ENCODE results near the gene CCL25. TPM values are rescaled to one million over a fixed set of nuclear protein-coding genes. Genes with fewer than 3 reads are reported as not detected.

The CCL25 gene
- total and polyA plus RNA-seq, 9 of the 15 experiments (the other 6 are each of a cell fraction or from before 2014, with no cell fraction given) = 0.15 TPM; not detected in 8

DNA sequence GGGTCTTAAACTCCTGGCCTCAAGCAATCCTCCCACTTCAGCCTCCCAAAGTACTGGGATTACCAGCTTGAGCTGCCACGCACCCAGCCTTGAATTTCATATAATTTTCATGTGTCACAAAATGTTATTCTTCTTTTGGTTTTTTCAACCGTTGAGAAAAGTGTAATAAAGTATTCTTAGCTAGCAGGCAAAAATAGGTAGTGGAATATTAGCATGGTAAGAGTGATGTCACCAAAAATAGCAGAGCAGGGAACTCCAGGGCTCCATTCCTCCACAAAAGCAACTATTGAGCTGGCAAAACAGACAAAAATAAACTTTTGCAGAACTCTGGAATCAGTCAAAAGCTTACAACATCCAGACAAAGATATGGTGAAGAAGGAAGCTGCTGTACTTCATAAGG is 52.9 kb downstream of the CCL25 start:
- H3K27me3 ChIP-seq (ENCODE audit: control insufficient read depth in 2 of 2, insufficient read depth in 2 of 2, low read length in 2 of 2) = peaks cover 13 to 34% of the 10 kb centered on the region in 2 experiments
- no peaks in the 10 kb centered on the region for H3K9me3 ChIP-seq (replicated peaks; ENCODE audit: control insufficient read depth, insufficient read depth, low read depth, low read length)
- no peaks in the 10 kb centered on the region for H3K4me1 ChIP-seq (replicated peaks in 1 of 2; ENCODE audit: control insufficient read depth in 2 of 2, insufficient read depth in 2 of 2, low read length in 2 of 2)
- ATAC-seq = no peak
- H3K9me1 ChIP-seq (ENCODE audit: control insufficient read depth, insufficient read depth, low read length) = peaks cover 4% of the 10 kb centered on the region
- 11% methylated on average over 2 of the region's 2 CpGs for WGBS (ENCODE audit: insufficient coverage, low coverage, missing lambda C conversion rate)
- H3K4me3 ChIP-seq = no peak overlapping the region
- no peak overlapping the region for H2AFZ ChIP-seq (ENCODE audit: low read depth, low read length)
- no peak for TF ChIP-seq SMARCA5 (IDR thresholded peaks at IDR 0.05)
- no peak for TF ChIP-seq TAF9B (IDR thresholded peaks at IDR 0.05; ENCODE audit: partially characterized antibody)
- TF ChIP-seq MYNN (IDR thresholded peaks at IDR 0.05) = no peak
- no peak for TF ChIP-seq MYNN (CRISPR knock-in tag; IDR thresholded peaks at IDR 0.05)
- no peak for TF ChIP-seq MEIS2 (IDR thresholded peaks at IDR 0.05; ENCODE audit: partially characterized antibody)
- TF ChIP-seq SETDB1 (IDR thresholded peaks at IDR 0.05; ENCODE audit: low read length) = no peak
- no peak for TF ChIP-seq ZNF445 (CRISPR knock-in tag; IDR thresholded peaks at IDR 0.05; ENCODE audit: low read depth)
- TF ChIP-seq MXD1 (CRISPR knock-in tag; IDR thresholded peaks at IDR 0.05; ENCODE audit: borderline replicate concordance, poor library complexity, severe bottlenecking) = no peak
- TF ChIP-seq BCL6 (CRISPR knock-in tag; IDR thresholded peaks at IDR 0.05) = no peak
- TF ChIP-seq, protein P1, sequence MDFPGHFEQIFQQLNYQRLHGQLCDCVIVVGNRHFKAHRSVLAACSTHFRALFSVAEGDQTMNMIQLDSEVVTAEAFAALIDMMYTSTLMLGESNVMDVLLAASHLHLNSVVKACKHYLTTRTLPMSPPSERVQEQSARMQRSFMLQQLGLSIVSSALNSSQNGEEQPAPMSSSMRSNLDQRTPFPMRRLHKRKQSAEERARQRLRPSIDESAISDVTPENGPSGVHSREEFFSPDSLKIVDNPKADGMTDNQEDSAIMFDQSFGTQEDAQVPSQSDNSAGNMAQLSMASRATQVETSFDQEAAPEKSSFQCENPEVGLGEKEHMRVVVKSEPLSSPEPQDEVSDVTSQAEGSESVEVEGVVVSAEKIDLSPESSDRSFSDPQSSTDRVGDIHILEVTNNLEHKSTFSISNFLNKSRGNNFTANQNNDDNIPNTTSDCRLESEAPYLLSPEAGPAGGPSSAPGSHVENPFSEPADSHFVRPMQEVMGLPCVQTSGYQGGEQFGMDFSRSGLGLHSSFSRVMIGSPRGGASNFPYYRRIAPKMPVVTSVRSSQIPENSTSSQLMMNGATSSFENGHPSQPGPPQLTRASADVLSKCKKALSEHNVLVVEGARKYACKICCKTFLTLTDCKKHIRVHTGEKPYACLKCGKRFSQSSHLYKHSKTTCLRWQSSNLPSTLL (IDR thresholded peaks at IDR 0.05) = no peak
- no peak for TF ChIP-seq ZNF644 (tag; IDR thresholded peaks at IDR 0.05; ENCODE audit: low read depth)
- TF ChIP-seq SMC3 (conservative IDR thresholded peaks at IDR 0.05; ENCODE audit: insufficient read depth, low read depth, low read length) = no peak
- TF ChIP-seq NONO (IDR thresholded peaks at IDR 0.05; ENCODE audit: low read depth in 2 of 2, low read length in 1 of 2) = no peak
- no peak for TF ChIP-seq RBM39 (optimal IDR thresholded peaks at IDR 0.05; ENCODE audit: low read depth, low read length)
- TF ChIP-seq TFE3 (CRISPR knock-in tag; IDR thresholded peaks at IDR 0.05) = no peak
- TF ChIP-seq ZNF253 (CRISPR knock-in tag; conservative IDR thresholded peaks at IDR 0.05) = no peak
- no peak for TF ChIP-seq ZNF830 (CRISPR knock-in tag; IDR thresholded peaks at IDR 0.05)
- TF ChIP-seq HNRNPH1 (optimal IDR thresholded peaks at IDR 0.05; ENCODE audit: low read depth, low read length) = no peak
- TF ChIP-seq DNMT1 (IDR thresholded peaks at IDR 0.05) = no peak
- no peak for TF ChIP-seq MAFK (IDR thresholded peaks at IDR 0.05; ENCODE audit: low read length)
- ChIA-PET CTCF (ENCODE audit: low intra/inter-chr PET ratio) (no interaction called here), POLR2A (no interaction called here)
- FAIRE-seq = no peak
- H3K27ac ChIP-seq (ENCODE audit: extremely low read depth, low read depth, low read length) = no peak overlapping the region
- in situ Hi-C loops (cut with MboI) (no loop called here), intact Hi-C loops (cut with micrococcal nuclease) (no loop called here)
- no peaks in the 10 kb centered on the region for H3K36me3 ChIP-seq (ENCODE audit: control insufficient read depth, insufficient read depth, low read length)
- H3K9ac ChIP-seq (ENCODE audit: insufficient read depth in 1 of 2, low read depth in 2 of 2, low read length in 2 of 2) = no peak overlapping the region
- 0 out of 2 replicates have a peak, but pooled peaks cover 7% of the 10 kb centered on the region for H4K20me1 ChIP-seq (replicated peaks; ENCODE audit: control insufficient read depth, insufficient read depth, low read length)
- DNase-seq (ENCODE audit: extremely low read depth in 1 of 4, low spot score in 3 of 4) = no peak
- H3K4me2 ChIP-seq (ENCODE audit: insufficient read depth, low read length) = no peak overlapping the region
- no TSS peak for BruUV-seq (replicated peaks)
- H3K79me2 ChIP-seq (ENCODE audit: control insufficient read depth, insufficient read depth, low read length) = no peaks in the 10 kb centered on the region
